ENCODE measurements around the gene LAMC3. TPM values are rescaled to one million over a fixed set of nuclear protein-coding genes. Genes with fewer than 3 reads are reported as not detected.

Gene LAMC3
- total RNA-seq, 6 donors from 2014 or later, result 6.7 to 56.0 (median 19.5) TPM

DNA sequence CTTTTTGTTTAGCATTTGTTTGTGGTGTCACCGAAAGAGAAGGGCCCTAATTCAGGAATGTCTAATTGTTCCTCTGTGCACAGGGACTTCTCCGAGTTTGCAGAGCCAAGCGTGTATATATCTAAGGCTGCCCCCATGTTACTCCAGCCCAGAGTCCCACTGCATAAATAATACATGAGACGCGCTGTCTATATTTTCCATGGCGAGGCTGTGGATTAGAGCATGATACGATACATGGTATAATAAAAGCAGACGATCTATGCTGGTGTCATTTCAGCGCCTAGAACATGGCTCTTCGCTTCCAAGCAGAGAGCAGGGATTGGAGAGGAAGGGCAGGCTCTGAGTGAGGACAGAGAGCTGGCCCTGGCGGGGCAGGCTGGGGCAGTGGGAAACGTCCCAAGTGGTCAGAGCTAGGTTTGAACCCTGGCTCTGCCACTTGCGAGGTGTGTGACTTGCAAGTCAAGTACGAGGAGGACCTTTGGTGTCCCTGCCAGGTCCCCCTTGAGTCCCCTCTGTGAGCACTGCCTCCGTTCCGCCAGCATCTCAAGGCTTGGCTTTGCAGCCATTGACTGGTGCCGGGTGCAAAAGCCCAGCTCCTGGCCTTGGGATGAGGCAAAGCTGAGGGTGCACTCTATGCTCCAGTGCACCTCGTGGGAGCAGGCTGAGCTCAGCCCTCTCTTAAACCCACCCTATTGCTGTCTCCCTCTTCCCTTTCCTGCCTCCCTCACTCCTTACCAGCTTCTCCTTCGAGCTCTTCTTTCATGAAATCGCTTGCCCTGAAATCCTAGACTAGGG lies 29.2 kb upstream of the LAMC3 start:
- Histone ChIP-seq H3K4me1 (no peaks in the 10 kb centered on the region), H3K36me3 (no peaks in the 10 kb centered on the region)

DNA sequence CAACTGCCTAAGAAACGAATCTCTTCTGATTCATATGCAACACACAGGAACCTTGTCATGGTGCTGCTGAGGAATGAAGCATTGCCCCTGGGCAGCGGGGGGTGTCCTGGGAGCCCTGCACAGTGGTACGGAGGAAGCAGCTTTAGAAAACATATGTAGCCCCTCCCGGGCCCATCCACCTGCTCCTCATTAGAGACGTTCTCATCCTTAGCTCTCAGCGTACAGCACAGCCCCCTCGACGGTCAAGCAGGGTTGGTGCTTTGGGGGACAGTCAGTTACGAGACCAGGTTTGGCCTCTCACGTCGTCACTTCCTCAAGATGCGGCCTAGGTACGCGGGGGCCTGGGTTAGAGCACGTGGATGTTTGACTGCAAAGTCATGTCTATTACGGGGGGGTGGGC lies 28.4 kb upstream of the LAMC3 start:
- Histone ChIP-seq H3K36me3 (no peaks in the 10 kb centered on the region), H3K27ac (no peak overlapping the region), H3K9me3 (no peaks in the 10 kb centered on the region), H3K4me1 (no peaks in the 10 kb centered on the region), H3K27me3 (no peaks in the 10 kb centered on the region), H3K4me3 (no peak overlapping the region)
- TF ChIP-seq EP300 (IDR thresholded peaks at IDR 0.05), result no peak
- no peak for TF ChIP-seq POLR2A (IDR thresholded peaks at IDR 0.05)
- no peak for TF ChIP-seq POLR2AphosphoS5 (IDR thresholded peaks at IDR 0.05)
- TF ChIP-seq, protein P1, sequence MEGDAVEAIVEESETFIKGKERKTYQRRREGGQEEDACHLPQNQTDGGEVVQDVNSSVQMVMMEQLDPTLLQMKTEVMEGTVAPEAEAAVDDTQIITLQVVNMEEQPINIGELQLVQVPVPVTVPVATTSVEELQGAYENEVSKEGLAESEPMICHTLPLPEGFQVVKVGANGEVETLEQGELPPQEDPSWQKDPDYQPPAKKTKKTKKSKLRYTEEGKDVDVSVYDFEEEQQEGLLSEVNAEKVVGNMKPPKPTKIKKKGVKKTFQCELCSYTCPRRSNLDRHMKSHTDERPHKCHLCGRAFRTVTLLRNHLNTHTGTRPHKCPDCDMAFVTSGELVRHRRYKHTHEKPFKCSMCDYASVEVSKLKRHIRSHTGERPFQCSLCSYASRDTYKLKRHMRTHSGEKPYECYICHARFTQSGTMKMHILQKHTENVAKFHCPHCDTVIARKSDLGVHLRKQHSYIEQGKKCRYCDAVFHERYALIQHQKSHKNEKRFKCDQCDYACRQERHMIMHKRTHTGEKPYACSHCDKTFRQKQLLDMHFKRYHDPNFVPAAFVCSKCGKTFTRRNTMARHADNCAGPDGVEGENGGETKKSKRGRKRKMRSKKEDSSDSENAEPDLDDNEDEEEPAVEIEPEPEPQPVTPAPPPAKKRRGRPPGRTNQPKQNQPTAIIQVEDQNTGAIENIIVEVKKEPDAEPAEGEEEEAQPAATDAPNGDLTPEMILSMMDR (IDR thresholded peaks at IDR 0.05), result no peak
- no peak for DNase-seq
- no peak for ATAC-seq (ENCODE audit: low FRiP score in 2 of 2)
- WGBS, 2 donors, result 67 to 79% methylated on average over 8 to 16 of the region's 16 CpGs

More for the DNA sequence above, 29.2 kb upstream of the LAMC3 start:
- H3K9me3 ChIP-seq, result no peaks in the 10 kb centered on the region
- no peak overlapping the region for H3K4me3 ChIP-seq
- WGBS, 2 donors, result 81 to 86% methylated on average over 20 of the region's 20 CpGs
- H3K27ac ChIP-seq, result no peak overlapping the region
- no peaks in the 10 kb centered on the region for H3K27me3 ChIP-seq
- ATAC-seq (ENCODE audit: low FRiP score in 2 of 2) (no peak), DNase-seq (no peak)
- TF ChIP-seq, protein P1 (IDR thresholded peaks at IDR 0.05), result no peak
- TF ChIP-seq EP300 (IDR thresholded peaks at IDR 0.05) (no peak), POLR2A (IDR thresholded peaks at IDR 0.05) (no peak), POLR2AphosphoS5 (IDR thresholded peaks at IDR 0.05) (no peak)

DNA sequence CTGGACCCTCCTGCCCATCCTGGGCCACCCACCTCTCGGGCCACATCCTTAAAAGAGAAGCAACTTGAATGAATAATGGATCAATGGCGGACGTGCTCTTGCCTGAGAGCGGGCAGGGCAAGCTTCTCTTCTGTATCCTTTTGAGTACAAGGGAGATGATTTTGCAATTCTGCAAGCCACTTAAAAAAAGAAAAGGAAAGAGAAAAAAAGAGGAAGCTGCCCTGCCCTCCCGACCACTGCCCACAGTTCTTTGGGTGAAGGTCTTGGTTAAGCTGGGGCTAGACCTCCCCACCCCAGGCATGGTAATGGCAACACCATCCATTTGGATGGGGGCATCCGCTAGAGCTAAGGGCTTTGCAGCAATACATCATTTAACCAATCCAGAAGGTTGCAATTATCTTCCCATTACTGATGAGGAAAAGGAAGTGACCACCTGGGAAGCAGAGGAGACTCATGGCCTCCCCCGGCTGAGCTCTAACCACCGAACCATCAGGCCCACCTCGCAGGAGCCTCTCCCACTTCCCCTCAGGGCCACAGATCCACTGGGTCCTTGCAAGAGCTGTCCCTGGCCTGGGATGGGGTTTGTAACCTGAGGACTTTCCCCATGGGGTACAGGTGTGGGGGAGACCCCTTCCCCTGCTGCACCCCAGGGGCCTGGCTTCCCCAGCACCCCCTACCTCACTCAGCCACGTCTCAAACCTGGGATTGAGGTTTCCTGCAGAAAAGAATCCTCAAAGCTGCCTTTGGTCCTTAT lies 27.8 kb upstream of the LAMC3 start:
- TF ChIP-seq POLR2A (IDR thresholded peaks at IDR 0.05) (no peak), POLR2AphosphoS5 (IDR thresholded peaks at IDR 0.05) (no peak), EP300 (IDR thresholded peaks at IDR 0.05) (no peak)
- TF ChIP-seq, protein P1 (IDR thresholded peaks at IDR 0.05), result no peak
- H3K27ac ChIP-seq, result no peak overlapping the region
- H3K36me3 ChIP-seq, result no peaks in the 10 kb centered on the region
- no peaks in the 10 kb centered on the region for H3K4me1 ChIP-seq
- WGBS, 2 donors, result 40 to 60% methylated on average over 7 to 10 of the region's 10 CpGs
- DNase-seq (no peak), ATAC-seq (ENCODE audit: low FRiP score in 2 of 2) (no peak)
- H3K27me3 ChIP-seq, result no peaks in the 10 kb centered on the region
- H3K4me3 ChIP-seq, result no peak overlapping the region
- no peaks in the 10 kb centered on the region for H3K9me3 ChIP-seq

DNA sequence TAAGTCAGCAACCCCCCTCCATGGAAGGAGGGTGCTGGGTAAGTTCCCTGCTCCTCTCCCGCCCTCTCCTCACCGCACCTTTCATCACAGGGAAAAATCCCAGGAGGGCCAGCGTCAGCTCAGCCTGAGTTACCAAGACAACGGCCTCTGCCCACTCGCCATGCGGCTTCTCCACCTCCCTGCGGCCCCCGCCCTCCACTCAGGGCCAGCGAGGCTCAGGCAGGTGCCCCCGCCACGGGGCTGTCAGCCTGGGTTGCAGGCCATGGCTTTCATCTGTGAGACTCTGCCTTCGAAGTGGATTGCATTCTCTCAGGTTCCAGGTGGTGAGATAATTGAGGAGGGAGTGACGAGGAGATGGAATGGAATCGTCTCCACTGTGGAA lies 27.2 kb upstream of the LAMC3 start:
- DNase-seq (peak in 1 of 2 donors; percentile 73), ATAC-seq (ENCODE audit: low FRiP score in 2 of 2) (no peak)
- Histone ChIP-seq H3K4me3 (no peak overlapping the region), H3K36me3 (no peaks in the 10 kb centered on the region), H3K4me1 (no peaks in the 10 kb centered on the region), H3K9me3 (no peaks in the 10 kb centered on the region), H3K27me3 (no peaks in the 10 kb centered on the region), H3K27ac (no peak overlapping the region)
- WGBS, 2 donors, result 45 to 60% methylated on average over 10 to 14 of the region's 14 CpGs
- TF ChIP-seq POLR2AphosphoS5 (IDR thresholded peaks at IDR 0.05) (no peak), POLR2A (IDR thresholded peaks at IDR 0.05) (no peak), EP300 (IDR thresholded peaks at IDR 0.05) (no peak)
- TF ChIP-seq, protein P1 (IDR thresholded peaks at IDR 0.05), result no peak

All from upper lobe of left lung (tissue), 6 donors.